ENCODE results near the gene FOXA3.

GRCh38 chr19:45881909-45882528, 17.9 kb downstream of the FOXA3 start:
- TF ChIP-seq POLR2A (IDR thresholded peaks at IDR 0.05) (no peak), CTCF (IDR thresholded peaks at IDR 0.05 in 4 of 5, conservative IDR thresholded peaks at IDR 0.05 in 1 of 5) (no peak)
